Naive thymus-derived CD4-positive, alpha-beta T cell (primary cell): ENCODE results near the gene UBALD1. TPM values are rescaled to one million over a fixed set of nuclear protein-coding genes. Genes with fewer than 3 reads are reported as not detected.
A peak's percentile ranks its signal among the peaks of the same experiment; 100 is the strongest.
"Not testable (repeated sequence)": the region's sequence is repeated elsewhere in the genome, so short reads cannot be mapped to it uniquely, and the experiment has no call there.

ENCODE experiments used
- ATAC-seq: fragments of 150-1000 bp; cut with Tn5 transposase; 2 replicates; pipeline ENCODE4 v1.10.0; 2021; ENCODE audit warnings: mild to moderate bottlenecking, moderate library complexity
- CTCF ChIA-PET: fragments of 350-600 bp; sonication (Branson Sonifier 250); formaldehyde crosslinking; loops from one replicate; lab custom pipeline; 2021; ENCODE audit warnings: antibody characterized with exemption; lab: Charles Lee
- POLR2A ChIA-PET: fragments of 350-600 bp; sonication (Branson Sonifier 250); formaldehyde crosslinking; loops from one replicate; lab custom pipeline; 2021; ENCODE audit warnings: antibody characterized with exemption, inconsistent platforms; lab: Charles Lee
- DNase-seq, 9 donors: peaks; one replicate each; pipeline versions ENCODE4 v3.0.0 to v3.0.0-alpha.2; 2020 to 2022; ENCODE audit warnings: mixed read lengths in 1 of 9
- H3K27ac ChIP-seq: one replicate; pipeline ENCODE4 v1.7.0; 2013; ENCODE audit warnings: mild to moderate bottlenecking, low read depth, low read length, moderate library complexity
- H3K27me3 ChIP-seq, 2 donors: one replicate each; pipeline ENCODE4 v1.7.0; 2013; ENCODE audit warnings: low read length in 2 of 2, mild to moderate bottlenecking in 2 of 2, moderate library complexity in 2 of 2; ENCODE audit not compliant: control insufficient read depth in 2 of 2, insufficient read depth in 2 of 2
- H3K36me3 ChIP-seq, 3 experiments: 1 replicate in 2 of 3; 2 replicates in 1 of 3; pipeline ENCODE4 v1.7.0; 2013; ENCODE audit warnings: low read length in 3 of 3, mild to moderate bottlenecking in 3 of 3, moderate library complexity in 1 of 3; ENCODE audit not compliant: insufficient read depth in 3 of 3, control insufficient read depth in 2 of 3
- H3K4me1 ChIP-seq, 2 donors: one replicate each; pipeline ENCODE4 v1.7.0; 2013; ENCODE audit warnings: low read length in 2 of 2, mild to moderate bottlenecking in 2 of 2, moderate library complexity in 1 of 2; ENCODE audit not compliant: control insufficient read depth in 2 of 2, insufficient read depth in 2 of 2
- H3K4me3 ChIP-seq: 2 replicates; pipeline ENCODE4 v1.7.0; 2013; ENCODE audit warnings: mild to moderate bottlenecking, low read length
- H3K9me3 ChIP-seq, 3 experiments: 1 replicate in 2 of 3; 2 replicates in 1 of 3; pipeline ENCODE4 v1.7.0; 2013; ENCODE audit warnings: low read length in 3 of 3; ENCODE audit not compliant: control insufficient read depth in 2 of 3
- H3K27ac Mint-ChIP-seq, 9 donors: one replicate each; pipeline ENCODE4 v1.8.0; 2020 to 2022; ENCODE audit warnings: mixed read lengths in 9 of 9, mild to moderate bottlenecking in 8 of 9, moderate library complexity in 5 of 9, inconsistent platforms in 2 of 9
- H3K27me3 Mint-ChIP-seq, 5 donors: one replicate each; pipeline ENCODE4 v1.8.0; 2021 to 2022; ENCODE audit warnings: mixed read lengths in 5 of 5, mild to moderate bottlenecking in 1 of 5
- H3K36me3 Mint-ChIP-seq, 5 donors: one replicate each; pipeline ENCODE4 v1.8.0; 2020 to 2022; ENCODE audit warnings: mixed read lengths in 5 of 5, mild to moderate bottlenecking in 3 of 5, inconsistent platforms in 1 of 5
- H3K4me1 Mint-ChIP-seq, 7 donors: one replicate each; pipeline ENCODE4 v1.8.0; 2020 to 2022; ENCODE audit warnings: mixed read lengths in 7 of 7, mild to moderate bottlenecking in 3 of 7, inconsistent platforms in 1 of 7
- H3K4me3 Mint-ChIP-seq, 10 donors: one replicate each; pipeline ENCODE4 v1.8.0; 2020 to 2022; ENCODE audit warnings: mild to moderate bottlenecking in 10 of 10, mixed read lengths in 10 of 10, moderate library complexity in 6 of 10, inconsistent platforms in 2 of 10
- H3K9me3 Mint-ChIP-seq, 11 donors: one replicate each; pipeline ENCODE4 v1.8.0; 2020 to 2022; ENCODE audit warnings: mixed read lengths in 11 of 11, mild to moderate bottlenecking in 4 of 11, inconsistent platforms in 1 of 11, moderate library complexity in 1 of 11
- intact Hi-C, 2 donors: fragments of 100-400 bp; cut with micrococcal nuclease; formaldehyde crosslinking; loops; one replicate each; pipeline ENCODE4 v1.15.1; 2023
- polyA plus RNA-seq, 2 donors: library from polyadenylated mRNA; unstranded; fragments of 300-500 nt; fragmentation: Illumina TruSeq; gene quantifications; one replicate each; pipeline ENCODE4 v1.2.3, GENCODE V29; 2021
- total RNA-seq, 6 experiments: library from RNA in 5 of 6; stranded (reverse) in 5 of 6; gene quantifications; 1 replicate in 5 of 6; 2 replicates in 1 of 6; pipeline ENCODE4 v1.2.3 and lab custom pipeline; 2021 to 2026

UBALD1 gene
- total and polyA plus RNA-seq, 7 experiments from 2014 or later, result 1.6 to 36.5 (median 24.2) TPM

GRCh38 chr16:4654011-4654963 lies 39.6 kb upstream of the UBALD1 start:
- no peaks in the 10 kb centered on the region for H3K27me3 ChIP-seq
- no peak overlapping the region for H3K4me3 ChIP-seq
- H3K4me1 ChIP-seq, result peaks cover 0 to 17% of the 10 kb centered on the region in 2 donors
- Mint-ChIP-seq H3K4me3 (no peak overlapping the region), H3K36me3 (peaks cover 0 to 22% (median 8%) of the 10 kb centered on the region in 5 donors), H3K27me3 (no peaks in the 10 kb centered on the region), H3K4me1 (peaks cover 17 to 34% (median 24%) of the 10 kb centered on the region in 7 donors), H3K9me3 (no peaks in the 10 kb centered on the region), H3K27ac (peak overlapping the region in 2 of 9 donors; percentile 30 to 51)
- DNase-seq (no peak), ATAC-seq (no peak)
- no peak overlapping the region for H3K27ac ChIP-seq
- intact Hi-C loops, result no loop called here
- CTCF ChIA-PET, result interaction anchor here (1.1 kb wide), 1 partner anchor 30 kb away, joined by 4 read pairs; the partner anchor contains the start of gene MGRN1
- no peaks in the 10 kb centered on the region for H3K9me3 ChIP-seq
- POLR2A ChIA-PET, result interaction anchor here (0.7 kb wide), 1 partner anchor 379 kb away, joined by 13 read pairs; no protein-coding TSS in a partner anchor
- H3K36me3 ChIP-seq, result peaks cover 0 to 67% (median 0%) of the 10 kb centered on the region in 3 experiments

- Mint-ChIP-seq H3K9me3 (no peaks in the 10 kb centered on the region), H3K27me3 (no peaks in the 10 kb centered on the region), H3K27ac (peak overlapping the region in 2 of 9 donors; percentile 36 to 71), H3K36me3 (peaks cover 0 to 24% (median 8%) of the 10 kb centered on the region in 5 donors), H3K4me3 (no peak overlapping the region), H3K4me1 (peaks cover 19 to 33% (median 23%) of the 10 kb centered on the region in 7 donors)
- no peak for DNase-seq
- POLR2A ChIA-PET, result no interaction called here
- peaks cover 0 to 25% of the 10 kb centered on the region in 2 donors for H3K4me1 ChIP-seq
- H3K27ac ChIP-seq, result no peak overlapping the region
- no peaks in the 10 kb centered on the region for H3K9me3 ChIP-seq
- peaks cover 0 to 61% (median 0%) of the 10 kb centered on the region in 3 experiments for H3K36me3 ChIP-seq
- H3K27me3 ChIP-seq, result no peaks in the 10 kb centered on the region
- no peak for ATAC-seq
- CTCF ChIA-PET, result no interaction called here
- H3K4me3 ChIP-seq, result no peak overlapping the region
- intact Hi-C loops, result no loop called here
Observed at GRCh38 chr16:4652561-4652960, 37.9 kb upstream of the UBALD1 start.

- no peaks in the 10 kb centered on the region for H3K9me3 Mint-ChIP-seq
- intact Hi-C loops, result loop anchor here in 1 of 2 donors (2.0 kb wide), 2 partner anchors 27 to 41 kb away; partner anchors contain the start of genes MGRN1 and NUDT16L1
- H3K4me3 Mint-ChIP-seq, result peak overlapping the region in 1 of 10 donors; percentile 47
- Histone ChIP-seq H3K4me3 (no peak overlapping the region), H3K36me3 (peaks cover 0 to 55% (median 0%) of the 10 kb centered on the region in 3 experiments), H3K27ac (no peak overlapping the region), H3K27me3 (no peaks in the 10 kb centered on the region), H3K4me1 (peaks cover 0 to 33% of the 10 kb centered on the region in 2 donors), H3K9me3 (no peaks in the 10 kb centered on the region)
- H3K27me3 Mint-ChIP-seq, result no peaks in the 10 kb centered on the region
- ChIA-PET CTCF (interaction anchor here (0.7 to 1.2 kb wide), 2 partner anchors 18 to 36 kb away, joined by 3 to 7 read pairs; no protein-coding TSS in a partner anchor), POLR2A (no interaction called here)
- peaks cover 27 to 41% (median 30%) of the 10 kb centered on the region in 7 donors for H3K4me1 Mint-ChIP-seq
- DNase-seq (no peak), ATAC-seq (no peak)
- no peak overlapping the region for H3K27ac Mint-ChIP-seq
- peaks cover 0 to 23% (median 8%) of the 10 kb centered on the region in 5 donors for H3K36me3 Mint-ChIP-seq
Observed at GRCh38 chr16:4651827-4652226, 37.1 kb upstream of the UBALD1 start.

GRCh38 chr16:4650443-4651074 lies 35.9 kb upstream of the UBALD1 start:
- H3K9me3 Mint-ChIP-seq, H3K27me3 ChIP-seq, H3K9me3 ChIP-seq, H3K27me3 Mint-ChIP-seq, H3K4me3 ChIP-seq: not testable (repeated sequence)
- H3K4me3 Mint-ChIP-seq, result peak overlapping the region in 6 of 10 donors; percentile 16 to 68 (median 37)
- peak overlapping the region; percentile 34 to 92 (median 81) for H3K27ac Mint-ChIP-seq
- Histone ChIP-seq H3K36me3 (peaks cover 0 to 46% (median 0%) of the 10 kb centered on the region in 3 experiments), H3K27ac (peak overlapping the region; percentile 32), H3K4me1 (peaks cover 0 to 44% of the 10 kb centered on the region in 2 donors)
- CTCF ChIA-PET, result interaction anchor here (0.7 to 1.9 kb wide), 11 partner anchors 9 to 431 kb away, joined by 3 to 8 read pairs (median 4); no protein-coding TSS in a partner anchor
- H3K4me1 Mint-ChIP-seq, result peaks cover 28 to 53% (median 38%) of the 10 kb centered on the region in 7 donors
- ATAC-seq (peak; percentile 87), DNase-seq (peak; percentile 58 to 76 (median 68))
- intact Hi-C loops, result loop anchor here (1.0 to 2.0 kb wide), 3 partner anchors 25 to 42 kb away; partner anchors contain the start of genes MGRN1 (in 1 of the 2) and NUDT16L1 (in 1 of the 2)
- peaks cover 0 to 21% (median 8%) of the 10 kb centered on the region in 5 donors for H3K36me3 Mint-ChIP-seq
- POLR2A ChIA-PET, result interaction anchor here (0.8 to 1.0 kb wide), 2 partner anchors 8 to 11 kb away, joined by 3 to 5 read pairs; no protein-coding TSS in a partner anchor

- Mint-ChIP-seq H3K27me3 (no peaks in the 10 kb centered on the region), H3K4me1 (peaks cover 31 to 59% (median 43%) of the 10 kb centered on the region in 7 donors), H3K4me3 (peak overlapping the region in 9 of 10 donors; percentile 16 to 68 (median 43)), H3K9me3 (no peaks in the 10 kb centered on the region), H3K27ac (peak overlapping the region; percentile 46 to 92 (median 81)), H3K36me3 (peaks cover 0 to 21% (median 8%) of the 10 kb centered on the region in 5 donors)
- H3K27me3 ChIP-seq, result no peaks in the 10 kb centered on the region
- peak overlapping the region; percentile 42 for H3K27ac ChIP-seq
- peak; percentile 33 for ATAC-seq
- peaks cover 0 to 44% of the 10 kb centered on the region in 2 donors for H3K4me1 ChIP-seq
- ChIA-PET CTCF (interaction anchor here (0.7 to 1.9 kb wide), 10 partner anchors 10 to 431 kb away, joined by 3 to 8 read pairs (median 4); no protein-coding TSS in a partner anchor), POLR2A (interaction anchor here (1.0 kb wide), 1 partner anchor 9 kb away, joined by 5 read pairs; no protein-coding TSS in a partner anchor)
- intact Hi-C loops, result loop anchor here (1.0 to 2.0 kb wide), 3 partner anchors 25 to 43 kb away; partner anchors contain the start of genes MGRN1 (in 1 of the 2) and NUDT16L1 (in 1 of the 2)
- no peaks in the 10 kb centered on the region for H3K9me3 ChIP-seq
- DNase-seq, result peak in 3 of 9 donors; percentile 33 to 49 (median 43)
- no peak overlapping the region for H3K4me3 ChIP-seq
- peaks cover 0 to 45% (median 0%) of the 10 kb centered on the region in 3 experiments for H3K36me3 ChIP-seq
Observed at GRCh38 chr16:4649744-4650442, 35.2 kb upstream of the UBALD1 start.
